Upper lobe of left lung (tissue), 4 donors: ENCODE results near the gene IQCN.

Source experiments
- POLR2A ChIP-seq, 4 donors: fragments of 450-650 bp; IDR thresholded peaks; one replicate each; pipeline ENCODE4 v1.5.1; 2016 to 2017; ENCODE audit warnings: antibody characterized with exemption in 4 of 4, mild to moderate bottlenecking in 2 of 4
- TF ChIP-seq, protein P1 (sequence below), 6 experiments: fragments of 450-650 bp in 4 of 6; fragments of 200-600 bp in 2 of 6; sonication (generic) in 2 of 6; IDR thresholded peaks; one replicate each; pipeline ENCODE4 v1.5.1; 2016 to 2019; ENCODE audit warnings: antibody characterized with exemption in 6 of 6

- TF ChIP-seq, protein P1, sequence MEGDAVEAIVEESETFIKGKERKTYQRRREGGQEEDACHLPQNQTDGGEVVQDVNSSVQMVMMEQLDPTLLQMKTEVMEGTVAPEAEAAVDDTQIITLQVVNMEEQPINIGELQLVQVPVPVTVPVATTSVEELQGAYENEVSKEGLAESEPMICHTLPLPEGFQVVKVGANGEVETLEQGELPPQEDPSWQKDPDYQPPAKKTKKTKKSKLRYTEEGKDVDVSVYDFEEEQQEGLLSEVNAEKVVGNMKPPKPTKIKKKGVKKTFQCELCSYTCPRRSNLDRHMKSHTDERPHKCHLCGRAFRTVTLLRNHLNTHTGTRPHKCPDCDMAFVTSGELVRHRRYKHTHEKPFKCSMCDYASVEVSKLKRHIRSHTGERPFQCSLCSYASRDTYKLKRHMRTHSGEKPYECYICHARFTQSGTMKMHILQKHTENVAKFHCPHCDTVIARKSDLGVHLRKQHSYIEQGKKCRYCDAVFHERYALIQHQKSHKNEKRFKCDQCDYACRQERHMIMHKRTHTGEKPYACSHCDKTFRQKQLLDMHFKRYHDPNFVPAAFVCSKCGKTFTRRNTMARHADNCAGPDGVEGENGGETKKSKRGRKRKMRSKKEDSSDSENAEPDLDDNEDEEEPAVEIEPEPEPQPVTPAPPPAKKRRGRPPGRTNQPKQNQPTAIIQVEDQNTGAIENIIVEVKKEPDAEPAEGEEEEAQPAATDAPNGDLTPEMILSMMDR (IDR thresholded peaks at IDR 0.05) = no peak
- no peak for TF ChIP-seq POLR2A (IDR thresholded peaks at IDR 0.05)
These were observed 10.0 kb downstream of the IQCN start for GRCh38 chr19:18264137-18264854.
